Measurements from ENCODE around the gene EOMES.

DNA sequence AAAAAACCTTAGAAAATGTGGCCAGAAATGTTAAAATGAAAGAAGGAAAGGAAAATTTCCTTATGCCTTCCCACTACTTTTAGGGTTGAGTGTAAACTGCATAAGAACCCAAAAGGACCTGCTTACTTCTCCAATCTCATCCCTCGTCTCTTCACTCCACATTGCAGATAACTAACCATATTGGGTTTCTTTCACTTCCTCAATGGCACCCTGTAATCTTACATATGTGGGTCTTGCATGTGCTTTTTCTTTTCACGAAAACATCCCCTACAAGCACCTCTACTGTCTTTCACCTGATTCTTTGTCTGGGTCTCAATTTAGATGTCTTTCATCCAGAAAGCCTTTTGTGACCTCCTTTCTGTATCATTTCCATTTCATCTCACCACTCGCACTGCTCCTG lies 23.1 kb downstream of the EOMES start:
- no peak for TF ChIP-seq JUN (IDR thresholded peaks at IDR 0.05; ENCODE audit: borderline replicate concordance, insufficient read depth, insufficient read length, low read depth)
- TF ChIP-seq, protein P1, sequence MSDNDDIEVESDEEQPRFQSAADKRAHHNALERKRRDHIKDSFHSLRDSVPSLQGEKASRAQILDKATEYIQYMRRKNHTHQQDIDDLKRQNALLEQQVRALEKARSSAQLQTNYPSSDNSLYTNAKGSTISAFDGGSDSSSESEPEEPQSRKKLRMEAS (IDR thresholded peaks at IDR 0.05; ENCODE audit: insufficient read depth, insufficient read length): no peak
- TF ChIP-seq POLR2AphosphoS5 (IDR thresholded peaks at IDR 0.05; ENCODE audit: insufficient read depth, low read depth, low read length): no peak

Data from endothelial cell of umbilical vein (primary cell).